Nephron (organoid): ENCODE measurements around the gene SPATA6L.
A peak's percentile ranks its signal among the peaks of the same experiment; 100 is the strongest.

Experiments used
- H3K27ac Mint-ChIP-seq, 3 experiments: 2 replicates each; pipeline ENCODE4 v1.8.0; 2020; ENCODE audit warnings: mixed read lengths in 3 of 3, mild to moderate bottlenecking in 2 of 3, moderate library complexity in 1 of 3
- H3K27me3 Mint-ChIP-seq: 2 replicates; pipeline ENCODE4 v1.8.0; 2021; ENCODE audit warnings: low read depth, mild to moderate bottlenecking, moderate library complexity, mixed read lengths
- H3K36me3 Mint-ChIP-seq: 2 replicates; pipeline ENCODE4 v1.8.0; 2020; ENCODE audit warnings: low read depth, mixed read lengths
- H3K4me1 Mint-ChIP-seq: 2 replicates; pipeline ENCODE4 v1.8.0; 2020; ENCODE audit warnings: mixed read lengths
- H3K4me3 Mint-ChIP-seq, 3 experiments: 2 replicates each; pipeline ENCODE4 v1.8.0; 2020; ENCODE audit warnings: mild to moderate bottlenecking in 3 of 3, mixed read lengths in 3 of 3, moderate library complexity in 2 of 3
- H3K9me3 Mint-ChIP-seq: 2 replicates; pipeline ENCODE4 v1.8.0; 2020; ENCODE audit warnings: mixed read lengths
- TF ChIP-seq, protein P1 (sequence below), 3 experiments: fragments of 200-600 bp; sonication (generic); IDR thresholded peaks; one replicate each; pipeline ENCODE4 v1.5.0; 2021; ENCODE audit warnings: antibody characterized with exemption in 3 of 3; ENCODE audit not compliant: unreplicated experiment in 3 of 3

Gene SPATA6L

DNA sequence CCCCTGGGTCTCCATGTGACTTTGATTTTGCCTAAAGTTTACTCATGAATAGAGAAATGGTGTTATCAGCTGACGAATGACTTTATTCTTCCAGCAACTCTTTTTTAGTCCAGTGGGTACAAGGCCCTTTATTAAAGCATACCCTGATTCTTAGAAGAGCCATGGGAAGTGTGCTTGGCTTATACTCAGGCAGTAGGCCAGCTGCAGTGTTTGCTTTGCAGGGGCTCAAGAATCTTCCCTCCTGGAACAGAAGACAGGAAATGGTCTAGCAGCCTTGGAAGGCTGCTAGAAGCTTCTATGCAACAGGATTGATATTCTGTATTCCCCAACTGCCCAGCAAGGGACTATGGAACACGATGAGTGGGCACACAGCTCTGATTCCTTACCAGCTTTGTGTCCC, 77.6 kb downstream of the SPATA6L start:
- no peaks in the 10 kb centered on the region for H3K9me3 Mint-ChIP-seq

DNA sequence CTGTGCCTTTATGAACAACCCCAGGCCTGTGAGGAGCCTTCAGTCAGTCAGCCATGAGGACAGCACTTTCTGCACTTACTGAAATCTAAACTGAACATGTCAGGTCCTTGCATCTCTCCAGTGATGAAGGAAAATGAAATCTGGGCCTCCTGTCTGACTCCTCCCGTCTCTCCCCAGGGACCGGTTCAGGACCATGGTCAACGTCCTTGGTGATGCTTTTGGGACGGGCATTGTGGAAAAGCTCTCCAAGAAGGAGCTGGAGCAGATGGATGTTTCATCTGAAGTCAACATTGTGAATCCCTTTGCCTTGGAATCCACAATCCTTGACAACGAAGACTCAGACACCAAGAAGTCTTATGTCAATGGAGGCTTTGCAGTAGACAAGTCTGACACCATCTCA, 81.1 kb downstream of the SPATA6L start:
- no peaks in the 10 kb centered on the region for H3K36me3 Mint-ChIP-seq
- H3K9me3 Mint-ChIP-seq = no peaks in the 10 kb centered on the region
- no peak overlapping the region for H3K27ac Mint-ChIP-seq
- H3K4me3 Mint-ChIP-seq = no peak overlapping the region
- H3K27me3 Mint-ChIP-seq = peaks cover 18% of the 10 kb centered on the region
- TF ChIP-seq, protein P1, sequence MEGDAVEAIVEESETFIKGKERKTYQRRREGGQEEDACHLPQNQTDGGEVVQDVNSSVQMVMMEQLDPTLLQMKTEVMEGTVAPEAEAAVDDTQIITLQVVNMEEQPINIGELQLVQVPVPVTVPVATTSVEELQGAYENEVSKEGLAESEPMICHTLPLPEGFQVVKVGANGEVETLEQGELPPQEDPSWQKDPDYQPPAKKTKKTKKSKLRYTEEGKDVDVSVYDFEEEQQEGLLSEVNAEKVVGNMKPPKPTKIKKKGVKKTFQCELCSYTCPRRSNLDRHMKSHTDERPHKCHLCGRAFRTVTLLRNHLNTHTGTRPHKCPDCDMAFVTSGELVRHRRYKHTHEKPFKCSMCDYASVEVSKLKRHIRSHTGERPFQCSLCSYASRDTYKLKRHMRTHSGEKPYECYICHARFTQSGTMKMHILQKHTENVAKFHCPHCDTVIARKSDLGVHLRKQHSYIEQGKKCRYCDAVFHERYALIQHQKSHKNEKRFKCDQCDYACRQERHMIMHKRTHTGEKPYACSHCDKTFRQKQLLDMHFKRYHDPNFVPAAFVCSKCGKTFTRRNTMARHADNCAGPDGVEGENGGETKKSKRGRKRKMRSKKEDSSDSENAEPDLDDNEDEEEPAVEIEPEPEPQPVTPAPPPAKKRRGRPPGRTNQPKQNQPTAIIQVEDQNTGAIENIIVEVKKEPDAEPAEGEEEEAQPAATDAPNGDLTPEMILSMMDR (IDR thresholded peaks at IDR 0.05; ENCODE audit: unreplicated experiment in 3 of 3) = no peak
- peaks cover 31% of the 10 kb centered on the region for H3K4me1 Mint-ChIP-seq

More for the DNA sequence above, 77.6 kb downstream of the SPATA6L start:
- Mint-ChIP-seq H3K36me3 (no peaks in the 10 kb centered on the region), H3K4me3 (no peak overlapping the region), H3K4me1 (peaks cover 14% of the 10 kb centered on the region), H3K27me3 (peaks cover 5% of the 10 kb centered on the region), H3K27ac (no peak overlapping the region)
- TF ChIP-seq, protein P1 (IDR thresholded peaks at IDR 0.05; ENCODE audit: unreplicated experiment in 3 of 3) = no peak

- no peak overlapping the region for H3K4me3 Mint-ChIP-seq
- TF ChIP-seq, protein P1 (IDR thresholded peaks at IDR 0.05; ENCODE audit: unreplicated experiment in 3 of 3) = no peak
- H3K9me3 Mint-ChIP-seq = no peaks in the 10 kb centered on the region
- no peak overlapping the region for H3K27ac Mint-ChIP-seq
- H3K36me3 Mint-ChIP-seq = no peaks in the 10 kb centered on the region
- H3K27me3 Mint-ChIP-seq = peaks cover 21% of the 10 kb centered on the region
- peaks cover 32% of the 10 kb centered on the region for H3K4me1 Mint-ChIP-seq
These were observed 81.6 kb downstream of the SPATA6L start for GRCh38 chr9:4584636-4585035.

- Mint-ChIP-seq H3K9me3 (no peaks in the 10 kb centered on the region), H3K27me3 (peaks cover 21% of the 10 kb centered on the region), H3K36me3 (no peaks in the 10 kb centered on the region), H3K4me3 (no peak overlapping the region), H3K4me1 (peaks cover 38% of the 10 kb centered on the region), H3K27ac (no peak overlapping the region)
- TF ChIP-seq, protein P1 (IDR thresholded peaks at IDR 0.05; ENCODE audit: unreplicated experiment in 3 of 3) = no peak
These were observed 83.3 kb downstream of the SPATA6L start for GRCh38 chr9:4583001-4583400.

DNA sequence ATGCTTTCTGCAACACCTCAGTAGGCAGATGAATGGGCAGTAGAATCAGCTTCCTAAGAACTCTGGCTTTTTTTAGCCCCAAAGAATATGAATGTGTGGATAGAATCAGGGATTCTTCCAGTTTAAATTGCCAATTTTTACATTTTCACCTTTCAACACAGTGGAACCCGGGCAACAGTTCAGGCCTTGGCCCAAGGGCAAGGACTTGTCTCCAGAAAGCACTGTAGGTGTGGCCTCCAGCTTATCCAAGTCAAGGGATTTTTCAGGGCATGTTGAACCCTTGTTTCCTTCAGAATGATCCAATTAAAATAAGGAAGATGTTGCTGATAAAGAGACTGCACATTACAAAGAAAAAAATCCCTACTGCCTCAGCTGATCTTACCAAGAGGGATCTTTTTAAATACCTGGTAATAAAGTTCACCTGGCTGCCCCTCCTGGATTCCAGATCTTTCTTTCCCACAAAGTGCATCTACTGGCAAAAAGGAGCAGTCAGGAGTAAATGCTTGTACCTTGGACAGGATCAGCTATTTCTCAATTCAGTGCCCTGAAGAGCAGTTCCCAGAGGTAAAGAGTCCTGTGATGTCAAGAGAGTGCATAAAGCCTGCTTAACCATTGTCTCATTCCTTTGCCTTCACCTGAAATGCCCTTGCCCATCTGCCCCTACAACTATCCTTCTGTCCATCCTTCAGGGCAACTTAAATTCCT, 84.3 kb downstream of the SPATA6L start:
- Mint-ChIP-seq H3K27ac (peak overlapping the region in 1 of 3 experiments; percentile 65), H3K4me1 (peaks cover 37% of the 10 kb centered on the region), H3K9me3 (no peaks in the 10 kb centered on the region), H3K27me3 (peaks cover 21% of the 10 kb centered on the region), H3K36me3 (no peaks in the 10 kb centered on the region), H3K4me3 (no peak overlapping the region)
- TF ChIP-seq, protein P1 (IDR thresholded peaks at IDR 0.05; ENCODE audit: unreplicated experiment in 3 of 3) = no peak
